HFFc6 (cell line): Measurements from ENCODE around the gene ERG. TPM values are rescaled to one million over a fixed set of nuclear protein-coding genes. Genes with fewer than 3 reads are reported as not detected.

ENCODE experiments used
- DNase-seq: peaks from one replicate; pipeline ENCODE4 v3.0.0-alpha.2; 2018
- H3K27ac Mint-ChIP-seq: 2 replicates; pipeline ENCODE4 v1.8.0; 2020; ENCODE audit warnings: mild to moderate bottlenecking, mixed read lengths
- H3K27me3 Mint-ChIP-seq: 2 replicates; pipeline ENCODE4 v1.8.0; 2021; ENCODE audit warnings: mild to moderate bottlenecking, moderate library complexity, mixed read lengths; ENCODE audit not compliant: insufficient read depth
- H3K36me3 Mint-ChIP-seq: 2 replicates; pipeline ENCODE4 v1.8.0; 2021; ENCODE audit warnings: low read depth, mixed read lengths
- H3K4me1 Mint-ChIP-seq: 2 replicates; pipeline ENCODE4 v1.8.0; 2020; ENCODE audit warnings: low read depth, mixed read lengths
- H3K4me3 Mint-ChIP-seq: 2 replicates; pipeline ENCODE4 v1.8.0; 2020; ENCODE audit warnings: mild to moderate bottlenecking, moderate library complexity, mixed read lengths
- H3K9me3 Mint-ChIP-seq: 2 replicates; pipeline ENCODE4 v1.8.0; 2020; ENCODE audit warnings: mild to moderate bottlenecking, mixed read lengths
- CTCF ChIP-seq: fragments of 200-600 bp; sonication (generic); IDR thresholded peaks from 2 replicates; pipeline ENCODE4 v1.5.0; 2021; ENCODE audit warnings: antibody characterized with exemption, mild to moderate bottlenecking
- total RNA-seq, 6 experiments: library from RNA; stranded (reverse); fragmentation: NEBNext Ultra II Directional; extraction: Animal tissue kit (Norgen Biotek cat#: 25700); gene quantifications; 2 replicates in 1 of 6; 3 replicates in 5 of 6; pipeline ENCODE4 v1.2.3, GENCODE V29; 2021

Gene ERG
- total RNA-seq, 6 experiments from 2014 or later = not detected

- H3K27me3 Mint-ChIP-seq = peaks cover 4% of the 10 kb centered on the region
- no peak overlapping the region for H3K27ac Mint-ChIP-seq
- no peaks in the 10 kb centered on the region for H3K9me3 Mint-ChIP-seq
- no peaks in the 10 kb centered on the region for H3K36me3 Mint-ChIP-seq
- TF ChIP-seq CTCF = no peak
- H3K4me1 Mint-ChIP-seq = peaks cover 21% of the 10 kb centered on the region
- no peak for DNase-seq
- no peak overlapping the region for H3K4me3 Mint-ChIP-seq
Observed at GRCh38 chr21:38340131-38340530, 158.1 kb downstream of the ERG start.

- H3K4me3 Mint-ChIP-seq = no peak overlapping the region
- peaks cover 16% of the 10 kb centered on the region for H3K4me1 Mint-ChIP-seq
- H3K27me3 Mint-ChIP-seq = peaks cover 1% of the 10 kb centered on the region
- H3K27ac Mint-ChIP-seq = no peak overlapping the region
- no peaks in the 10 kb centered on the region for H3K36me3 Mint-ChIP-seq
- DNase-seq = no peak
- H3K9me3 Mint-ChIP-seq = no peaks in the 10 kb centered on the region
- TF ChIP-seq CTCF = no peak
Observed at GRCh38 chr21:38337793-38338192, 160.5 kb downstream of the ERG start.

- H3K4me3 Mint-ChIP-seq = no peak overlapping the region
- no peaks in the 10 kb centered on the region for H3K9me3 Mint-ChIP-seq
- H3K36me3 Mint-ChIP-seq = peaks cover 11% of the 10 kb centered on the region
- peaks cover 39% of the 10 kb centered on the region for H3K4me1 Mint-ChIP-seq
- TF ChIP-seq CTCF = no peak
- no peak for DNase-seq
- H3K27me3 Mint-ChIP-seq = peaks cover 1% of the 10 kb centered on the region
- H3K27ac Mint-ChIP-seq = no peak overlapping the region
Observed at GRCh38 chr21:38334866-38335265, 163.4 kb downstream of the ERG start.

- H3K27me3 Mint-ChIP-seq = peaks cover 1% of the 10 kb centered on the region
- peaks cover 49% of the 10 kb centered on the region for H3K4me1 Mint-ChIP-seq
- no peak overlapping the region for H3K4me3 Mint-ChIP-seq
- TF ChIP-seq CTCF = peak; percentile 64
- DNase-seq = no peak
- no peaks in the 10 kb centered on the region for H3K9me3 Mint-ChIP-seq
- H3K36me3 Mint-ChIP-seq = peaks cover 13% of the 10 kb centered on the region
- H3K27ac Mint-ChIP-seq = no peak overlapping the region
Observed at GRCh38 chr21:38333301-38334272, 164.7 kb downstream of the ERG start.

- peak; percentile 17 for DNase-seq
- no peak for TF ChIP-seq CTCF
- Mint-ChIP-seq H3K27me3 (peaks cover under 1% of the 10 kb centered on the region; the same call in 1 of the 2 replicates), H3K27ac (no peak overlapping the region; the same call in 1 of the 2 replicates), H3K36me3 (peaks cover 13% of the 10 kb centered on the region), H3K4me3 (no peak overlapping the region), H3K4me1 (peaks cover 77% of the 10 kb centered on the region), H3K9me3 (no peaks in the 10 kb centered on the region)
Observed at GRCh38 chr21:38330666-38331065, 167.6 kb downstream of the ERG start.

Other genes starting within 250 kb of the ERG start
- 1 to 10 TPM in 1 of 6 experiments, under 1 TPM in 5; 0.33 to 1.2 (median 0.50) TPM for gene KCNJ15, start 241.5 kb downstream of the ERG start, total RNA-seq